A673 (cell line): ENCODE measurements around the gene DLEC1. TPM values are rescaled to one million over a fixed set of nuclear protein-coding genes. Genes with fewer than 3 reads are reported as not detected.

ENCODE experiments used
- BruUV-seq: library from RNA; stranded (reverse); fragments of 400-500 nt; replicated peaks from 2 replicates; lab custom pipeline; 2021; lab: Mats Ljungman, UMichigan
- CTCF ChIA-PET: fragments of 300-600 bp; sonication (Branson Sonifier 250); formaldehyde crosslinking; loops from one replicate; lab custom pipeline; 2022; ENCODE audit warnings: antibody characterized with exemption; lab: Charles Lee
- POLR2A ChIA-PET: fragments of 300-600 bp; sonication (Branson Sonifier 250); formaldehyde crosslinking; loops from one replicate; lab custom pipeline; 2022; ENCODE audit warnings: antibody characterized with exemption; ENCODE audit not compliant: low non-redundant PET; lab: Charles Lee
- DNase-seq: peaks from one replicate; pipeline ENCODE4 v3.0.0-alpha.2; 2015; ENCODE audit warnings: low spot score
- H3K27ac ChIP-seq: fragments of 200-600 bp; sonication (generic); 2 replicates; pipeline ENCODE4 v1.5.1; 2016; ENCODE audit warnings: mixed run types, low read depth, mild to moderate bottlenecking, mixed read lengths, antibody characterized with exemption, low read length; ENCODE audit not compliant: poor library complexity, severe bottlenecking
- H3K27me3 ChIP-seq: fragments of 200-600 bp; sonication (generic); replicated peaks from 2 replicates; pipeline ENCODE4 v1.6.1; 2017; ENCODE audit warnings: mixed run types, low read depth, mild to moderate bottlenecking, mixed read lengths, antibody characterized with exemption, low read length; ENCODE audit not compliant: insufficient read depth, poor library complexity
- H3K36me3 ChIP-seq: fragments of 200-600 bp; sonication (generic); 2 replicates; pipeline ENCODE4 v1.6.1; 2016; ENCODE audit warnings: mixed run types, mild to moderate bottlenecking, mixed read lengths, antibody characterized with exemption, low read length; ENCODE audit not compliant: insufficient read depth, poor library complexity, severe bottlenecking
- H3K4me1 ChIP-seq: fragments of 200-600 bp; sonication (generic); 2 replicates; pipeline ENCODE4 v1.6.1; 2017; ENCODE audit warnings: mixed run types, mild to moderate bottlenecking, mixed read lengths, antibody characterized with exemption, low read length; ENCODE audit not compliant: insufficient read depth, poor library complexity, severe bottlenecking
- H3K4me3 ChIP-seq: fragments of 200-600 bp; sonication (generic); 2 replicates; pipeline ENCODE4 v1.5.1; 2016; ENCODE audit warnings: low read depth, mixed run types, mild to moderate bottlenecking, mixed read lengths, low read length; ENCODE audit not compliant: poor library complexity, severe bottlenecking
- H3K9me3 ChIP-seq: fragments of 200-600 bp; sonication (generic); 2 replicates; pipeline ENCODE4 v1.6.1; 2016; ENCODE audit warnings: mixed run types, low read depth, mild to moderate bottlenecking, mixed read lengths, antibody characterized with exemption, low read length; ENCODE audit not compliant: poor library complexity, severe bottlenecking
- EZH2 ChIP-seq: fragments of 200-600 bp; sonication (generic); IDR thresholded peaks from 2 replicates; pipeline ENCODE4 v1.6.1; 2017; ENCODE audit warnings: borderline replicate concordance, low read depth, mild to moderate bottlenecking, mixed read lengths, antibody characterized with exemption, low read length; ENCODE audit not compliant: poor library complexity, severe bottlenecking
- intact Hi-C: fragments of 100-400 bp; cut with micrococcal nuclease; formaldehyde crosslinking; loops from one replicate; pipeline ENCODE4 v1.10.0; 2022; ENCODE audit not compliant: unreplicated experiment
- total RNA-seq: library from RNA; stranded (reverse); gene quantifications from 2 replicates; pipeline ENCODE4 v1.2.3, GENCODE V29; 2021
- TF ChIP-seq, protein P1 (sequence below): fragments of 300-800, 200-600 bp; sonication (generic); conservative IDR thresholded peaks from 2 replicates; pipeline ENCODE4 v1.5.1; 2017; ENCODE audit warnings: low read depth, mild to moderate bottlenecking, antibody characterized with exemption, low read length, moderate library complexity, mixed read lengths

Gene DLEC1
- total RNA-seq, 1 experiment from 2014 or later = not detected

DNA sequence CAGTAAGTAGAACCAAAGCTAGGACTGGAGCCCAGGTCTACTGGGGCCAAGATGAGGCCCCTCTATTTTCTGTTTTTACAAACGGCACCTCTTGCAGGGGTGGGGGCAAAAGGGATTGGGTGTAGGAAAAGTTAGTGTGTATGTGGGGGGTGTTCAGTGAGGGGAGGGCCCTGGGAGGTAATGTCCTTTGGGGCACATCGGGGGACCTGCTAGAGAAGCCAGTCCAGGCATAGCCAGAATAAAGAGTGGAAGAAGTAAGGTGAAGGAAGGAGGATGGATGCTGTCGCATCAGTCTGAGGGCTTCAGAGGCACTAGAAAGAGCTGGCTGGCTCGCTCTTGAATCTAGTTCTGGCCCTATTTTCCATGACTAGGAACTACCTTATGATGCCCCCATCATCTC is 12.2 kb upstream of the DLEC1 start:
- POLR2A ChIA-PET = no interaction called here
- Histone ChIP-seq H3K9me3 (no peaks in the 10 kb centered on the region), H3K36me3 (no peaks in the 10 kb centered on the region), H3K4me1 (no peaks in the 10 kb centered on the region), H3K27me3 (no peaks in the 10 kb centered on the region), H3K27ac (no peak overlapping the region), H3K4me3 (no peak overlapping the region)
- intact Hi-C loops = no loop called here
- TF ChIP-seq, protein P1, sequence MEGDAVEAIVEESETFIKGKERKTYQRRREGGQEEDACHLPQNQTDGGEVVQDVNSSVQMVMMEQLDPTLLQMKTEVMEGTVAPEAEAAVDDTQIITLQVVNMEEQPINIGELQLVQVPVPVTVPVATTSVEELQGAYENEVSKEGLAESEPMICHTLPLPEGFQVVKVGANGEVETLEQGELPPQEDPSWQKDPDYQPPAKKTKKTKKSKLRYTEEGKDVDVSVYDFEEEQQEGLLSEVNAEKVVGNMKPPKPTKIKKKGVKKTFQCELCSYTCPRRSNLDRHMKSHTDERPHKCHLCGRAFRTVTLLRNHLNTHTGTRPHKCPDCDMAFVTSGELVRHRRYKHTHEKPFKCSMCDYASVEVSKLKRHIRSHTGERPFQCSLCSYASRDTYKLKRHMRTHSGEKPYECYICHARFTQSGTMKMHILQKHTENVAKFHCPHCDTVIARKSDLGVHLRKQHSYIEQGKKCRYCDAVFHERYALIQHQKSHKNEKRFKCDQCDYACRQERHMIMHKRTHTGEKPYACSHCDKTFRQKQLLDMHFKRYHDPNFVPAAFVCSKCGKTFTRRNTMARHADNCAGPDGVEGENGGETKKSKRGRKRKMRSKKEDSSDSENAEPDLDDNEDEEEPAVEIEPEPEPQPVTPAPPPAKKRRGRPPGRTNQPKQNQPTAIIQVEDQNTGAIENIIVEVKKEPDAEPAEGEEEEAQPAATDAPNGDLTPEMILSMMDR = no peak
- no peak for TF ChIP-seq EZH2
- no peak for DNase-seq
- CTCF ChIA-PET = no interaction called here
- no TSS peak for BruUV-seq

DNA sequence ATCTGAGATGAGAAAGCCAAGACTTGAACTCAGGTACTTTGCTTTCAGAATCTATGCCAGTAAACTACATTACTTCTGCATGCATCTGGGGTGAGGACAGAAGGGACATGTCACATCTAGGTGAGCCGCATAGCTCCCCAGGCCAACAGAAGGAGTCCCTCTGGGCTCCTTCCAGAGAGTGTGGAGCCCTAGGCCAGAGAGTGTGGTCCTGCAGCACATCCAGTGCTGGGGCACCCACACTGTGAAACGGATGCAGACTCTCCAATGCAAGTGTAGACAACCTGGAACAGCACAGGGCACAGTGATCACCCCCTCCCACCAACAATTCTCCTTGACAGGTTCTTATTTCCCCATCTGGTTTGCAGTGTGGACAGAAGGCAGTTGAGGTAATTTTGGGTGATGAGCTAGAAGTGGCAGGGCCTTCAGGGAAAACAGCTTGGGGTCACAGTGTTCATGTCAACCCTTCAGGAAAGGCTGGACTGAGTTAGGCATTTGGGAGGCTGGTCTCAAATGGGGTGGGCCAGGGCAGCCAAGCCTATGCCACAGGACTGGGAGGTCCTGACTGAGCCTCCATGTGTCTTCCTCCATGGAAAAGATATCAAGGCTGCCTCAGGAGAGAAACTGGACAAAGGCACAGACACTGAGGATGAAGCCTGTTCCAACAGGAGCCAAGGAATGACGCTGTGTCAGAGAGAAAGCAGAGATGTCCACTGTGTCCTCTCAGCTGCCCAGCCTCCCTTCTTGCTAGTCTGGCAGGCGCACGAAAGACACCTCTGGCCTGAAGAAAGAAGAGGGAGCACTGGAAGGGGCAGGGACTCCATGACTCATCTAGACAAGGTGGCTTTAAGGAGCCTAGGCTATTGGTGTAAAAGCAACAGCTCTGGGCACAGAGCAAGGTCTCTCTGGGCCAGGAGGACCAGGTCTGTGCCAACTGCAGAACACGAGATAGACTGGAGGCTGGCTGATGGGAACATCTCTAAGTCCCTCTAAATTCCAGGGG is 11.2 kb upstream of the DLEC1 start:
- Histone ChIP-seq H3K4me3 (no peak overlapping the region), H3K27me3 (no peaks in the 10 kb centered on the region), H3K9me3 (no peaks in the 10 kb centered on the region), H3K27ac (no peak overlapping the region), H3K36me3 (no peaks in the 10 kb centered on the region), H3K4me1 (no peaks in the 10 kb centered on the region)
- ChIA-PET CTCF (no interaction called here), POLR2A (no interaction called here)
- no TSS peak for BruUV-seq
- no peak for TF ChIP-seq EZH2
- TF ChIP-seq, protein P1 = no peak
- intact Hi-C loops = no loop called here
- DNase-seq = no peak

DNA sequence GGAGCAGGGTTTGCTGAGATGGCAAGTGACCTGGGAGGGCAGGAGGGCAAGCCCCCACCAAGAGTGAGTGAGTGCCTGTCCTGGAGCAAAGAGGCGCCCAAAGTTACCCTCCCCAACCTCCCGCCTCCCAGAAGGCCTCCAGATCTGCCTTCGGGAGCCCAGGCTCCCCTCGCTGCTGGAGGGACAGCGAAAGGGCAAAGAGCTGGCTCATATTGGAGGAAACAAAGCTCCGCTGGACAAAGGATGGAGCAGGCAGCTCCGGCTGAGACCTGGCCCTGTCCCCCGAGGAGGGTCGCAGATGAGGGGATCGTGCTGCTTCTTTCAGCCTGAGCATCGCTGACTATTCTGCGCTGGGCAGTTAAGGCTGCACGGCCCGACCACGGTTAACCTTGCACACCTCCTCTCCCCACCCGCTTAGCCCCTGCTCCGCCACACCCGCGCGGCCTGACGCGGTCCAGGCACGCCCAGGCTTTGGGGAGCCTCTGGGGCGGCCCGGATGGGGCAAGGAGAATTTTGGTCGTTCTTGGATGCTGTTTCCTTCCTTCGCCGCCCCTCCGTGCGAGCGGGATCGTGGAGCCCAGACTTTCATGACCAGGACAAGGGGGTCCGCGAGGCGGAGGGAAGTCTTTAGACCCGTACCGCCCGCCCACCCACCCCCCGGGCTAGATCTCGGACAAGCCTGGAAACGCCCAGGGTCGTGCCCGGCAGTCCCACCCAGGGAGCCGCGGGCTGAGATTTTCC is 10.2 kb upstream of the DLEC1 start:
- Histone ChIP-seq H3K27ac (no peak overlapping the region), H3K4me3 (peak overlapping the region; percentile 37), H3K4me1 (no peaks in the 10 kb centered on the region), H3K27me3 (no peaks in the 10 kb centered on the region), H3K9me3 (no peaks in the 10 kb centered on the region), H3K36me3 (no peaks in the 10 kb centered on the region)
- intact Hi-C loops = no loop called here
- CTCF ChIA-PET = no interaction called here
- POLR2A ChIA-PET = no interaction called here
- TF ChIP-seq EZH2 = no peak
- TF ChIP-seq, protein P1 = no peak
- no TSS peak for BruUV-seq
- DNase-seq = no peak
